Stimulated activated CD4-positive, alpha-beta T cell treated with anti-CD3 and anti-CD28 coated beads, TNF-alpha, amount 100 ng/mL, for 48 hours (primary cell): ENCODE data around the gene ITGA8.
A peak's percentile ranks its signal among the peaks of the same experiment; 100 is the strongest.
"Not testable (repeated sequence)": the region's sequence is repeated elsewhere in the genome, so short reads cannot be mapped to it uniquely, and the experiment has no call there.

Source experiments
- DNase-seq, 3 donors: peaks; one replicate each; pipeline ENCODE4 v3.0.0-alpha.2; 2020; ENCODE audit warnings: low read depth in 3 of 3

Gene ITGA8

GRCh38 chr10:15609246-15609645, 110.5 kb downstream of the ITGA8 start:
- DNase-seq, result no peak

GRCh38 chr10:15606377-15606776, 113.3 kb downstream of the ITGA8 start:
- no peak for DNase-seq

- no peak for DNase-seq
These were observed 113.9 kb downstream of the ITGA8 start for GRCh38 chr10:15605740-15606369.

GRCh38 chr10:15603446-15604011, 116.2 kb downstream of the ITGA8 start:
- DNase-seq, result no peak

GRCh38 chr10:15601819-15602218, 117.9 kb downstream of the ITGA8 start:
- DNase-seq, result no peak

GRCh38 chr10:15595260-15595659, 124.5 kb downstream of the ITGA8 start:
- no peak for DNase-seq

GRCh38 chr10:15591937-15592336, 127.8 kb downstream of the ITGA8 start:
- DNase-seq, result no peak

- no peak for DNase-seq
These were observed 128.3 kb downstream of the ITGA8 start for GRCh38 chr10:15591431-15591830.

GRCh38 chr10:15588635-15589508, 130.8 kb downstream of the ITGA8 start:
- DNase-seq, result no peak

GRCh38 chr10:15588151-15588550, 131.6 kb downstream of the ITGA8 start:
- DNase-seq, result no peak

GRCh38 chr10:15587271-15587670, 132.5 kb downstream of the ITGA8 start:
- DNase-seq, result no peak

- DNase-seq, result peak; percentile 20 to 32 (median 26)
These were observed 134.4 kb downstream of the ITGA8 start for GRCh38 chr10:15585303-15585715.

GRCh38 chr10:15582972-15583371, 136.8 kb downstream of the ITGA8 start:
- not testable (repeated sequence) for DNase-seq

GRCh38 chr10:15579605-15580004, 140.1 kb downstream of the ITGA8 start:
- DNase-seq, result no peak

GRCh38 chr10:15572531-15573045, 147.1 kb downstream of the ITGA8 start:
- DNase-seq, result no peak

GRCh38 chr10:15571575-15571974, 148.1 kb downstream of the ITGA8 start:
- DNase-seq, result no peak

GRCh38 chr10:15570738-15571339, 148.9 kb downstream of the ITGA8 start:
- DNase-seq, result no peak

GRCh38 chr10:15567952-15568351, 151.8 kb downstream of the ITGA8 start:
- no peak for DNase-seq

- no peak for DNase-seq
These were observed 156.5 kb downstream of the ITGA8 start for GRCh38 chr10:15563246-15563645.

- DNase-seq, result no peak
These were observed 157.1 kb downstream of the ITGA8 start for GRCh38 chr10:15562578-15562977.

GRCh38 chr10:15562116-15562515, 157.6 kb downstream of the ITGA8 start:
- DNase-seq, result no peak

- DNase-seq, result no peak
These were observed 161.6 kb downstream of the ITGA8 start for GRCh38 chr10:15558136-15558535.
